ENCODE measurements around the gene GNE. TPM values are rescaled to one million over a fixed set of nuclear protein-coding genes. Genes with fewer than 3 reads are reported as not detected.

GNE gene
- total RNA-seq, 2 donors from 2014 or later: 150 to 190 TPM

DNA sequence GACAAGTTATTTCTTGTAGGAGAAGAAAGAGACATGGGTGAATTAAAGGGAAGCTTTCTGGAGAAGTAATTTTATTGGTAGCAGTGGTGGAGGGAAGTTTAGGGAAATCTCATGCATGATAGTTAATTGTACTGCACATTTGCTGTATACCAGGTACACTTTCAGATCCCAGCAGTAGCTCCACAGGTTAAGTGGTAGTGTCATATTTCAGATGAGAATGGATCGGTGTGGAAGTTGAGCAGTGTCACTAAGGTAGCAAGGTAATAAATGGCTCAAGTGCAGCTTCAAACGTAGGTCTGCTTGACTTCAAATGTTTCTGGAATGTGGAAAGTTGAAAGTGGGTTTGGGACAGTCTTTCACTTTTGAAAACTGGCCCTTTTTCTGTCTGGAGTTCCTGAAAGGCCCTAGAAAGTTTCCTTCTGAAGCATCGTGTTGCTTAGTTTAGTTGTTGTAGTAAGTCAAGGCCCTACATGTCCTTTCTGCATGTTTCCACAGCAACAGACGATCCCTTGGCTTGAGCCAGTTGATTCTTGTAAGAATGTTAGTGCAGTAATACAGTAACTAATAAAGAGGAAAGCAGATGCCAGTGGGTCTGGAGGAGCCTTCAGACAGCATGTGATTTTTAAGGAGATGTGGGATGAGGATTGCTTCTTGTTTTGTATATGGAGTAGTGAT is 63.8 kb downstream of the GNE start:
- no peaks in the 10 kb centered on the region for H3K27me3 ChIP-seq
- no peak overlapping the region for H3K4me3 ChIP-seq
- H3K36me3 ChIP-seq: no peaks in the 10 kb centered on the region
- TF ChIP-seq CTCF (IDR thresholded peaks at IDR 0.05): no peak
- no peak for DNase-seq
- H3K27ac ChIP-seq: no peak overlapping the region
- H3K9ac ChIP-seq (ENCODE audit: low read depth in 2 of 2, low read length in 2 of 2): no peak overlapping the region
- intact Hi-C loops (cut with DNase I): no loop called here
- no peaks in the 10 kb centered on the region for H3K9me3 ChIP-seq
- peaks cover 19% of the 10 kb centered on the region for H3K4me1 ChIP-seq

DNA sequence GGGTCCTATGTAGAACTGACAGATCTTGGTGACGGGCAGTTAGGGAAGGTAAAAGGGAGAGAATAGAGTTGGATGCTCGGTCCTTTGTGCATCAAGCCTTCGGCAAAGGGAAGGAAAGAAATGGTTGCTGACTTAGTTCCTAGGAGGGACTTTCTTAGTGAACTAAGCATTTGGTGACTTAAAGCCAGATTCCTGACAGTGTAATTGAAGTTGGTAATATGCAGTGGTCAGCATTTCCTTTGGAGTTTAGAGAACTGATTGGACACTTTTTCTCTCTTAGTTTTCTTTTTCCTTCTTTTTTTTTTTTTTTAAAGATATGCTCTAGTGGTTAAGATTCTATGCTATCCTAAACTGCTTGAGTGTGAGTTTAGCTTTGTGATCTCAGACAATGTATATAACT is 65.2 kb downstream of the GNE start:
- DNase-seq: no peak
- H3K4me3 ChIP-seq: peak overlapping the region; percentile 97
- TF ChIP-seq CTCF (IDR thresholded peaks at IDR 0.05): no peak
- H3K4me1 ChIP-seq: peaks cover 19% of the 10 kb centered on the region
- H3K9me3 ChIP-seq: no peaks in the 10 kb centered on the region
- intact Hi-C loops (cut with DNase I): no loop called here
- H3K27me3 ChIP-seq: no peaks in the 10 kb centered on the region
- no peak overlapping the region for H3K27ac ChIP-seq
- peak overlapping the region in 1 of 2 donors; percentile 68 for H3K9ac ChIP-seq (ENCODE audit: low read depth in 2 of 2, low read length in 2 of 2)
- no peaks in the 10 kb centered on the region for H3K36me3 ChIP-seq

DNA sequence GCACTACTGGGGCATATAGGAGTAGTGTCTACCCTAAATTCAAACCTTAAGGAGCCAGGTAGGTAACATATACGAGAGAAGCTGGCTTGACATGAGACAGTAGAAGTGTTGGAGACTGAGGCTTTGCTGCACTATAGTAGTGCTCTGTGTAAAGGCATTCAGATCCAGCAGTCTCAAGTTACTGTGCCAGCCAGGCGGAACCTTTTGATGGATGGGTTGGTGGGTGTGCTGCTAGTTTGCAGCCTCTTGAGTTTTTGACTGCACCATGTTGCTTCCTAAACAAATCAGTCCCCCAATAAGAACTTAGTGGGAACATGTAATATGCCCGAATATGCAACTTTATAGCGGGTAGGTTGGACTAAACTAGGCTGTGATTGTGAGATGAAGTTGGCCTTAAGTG is 66.1 kb downstream of the GNE start:
- Histone ChIP-seq H3K36me3 (no peaks in the 10 kb centered on the region), H3K9ac (ENCODE audit: low read depth in 2 of 2, low read length in 2 of 2) (peak overlapping the region; percentile 86 to 93), H3K27ac (no peak overlapping the region), H3K9me3 (no peaks in the 10 kb centered on the region), H3K4me3 (peak overlapping the region; percentile 97), H3K27me3 (no peaks in the 10 kb centered on the region), H3K4me1 (peaks cover 19% of the 10 kb centered on the region)
- DNase-seq: no peak
- no peak for TF ChIP-seq CTCF (IDR thresholded peaks at IDR 0.05)
- intact Hi-C loops (cut with DNase I): no loop called here

DNA sequence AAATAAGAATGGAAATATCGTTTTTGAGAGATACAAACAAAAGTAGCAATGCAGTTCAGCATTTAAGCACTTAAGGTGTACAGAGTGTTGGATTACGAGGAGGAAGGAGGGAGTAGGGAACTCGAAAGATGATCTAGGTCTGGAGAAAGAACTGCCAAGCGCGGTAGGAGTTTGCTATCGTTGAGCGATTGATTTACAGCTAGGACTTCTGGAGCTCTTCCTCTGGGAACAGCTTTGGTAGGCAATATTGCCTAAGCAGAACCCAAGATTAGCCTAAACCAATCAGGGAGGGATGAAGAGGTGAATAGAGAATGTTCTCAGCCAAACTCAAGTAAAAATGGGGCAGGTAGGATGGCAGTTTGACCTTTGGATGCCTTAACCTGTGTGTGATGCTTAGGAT is 66.6 kb downstream of the GNE start:
- intact Hi-C loops (cut with DNase I): no loop called here

DNA sequence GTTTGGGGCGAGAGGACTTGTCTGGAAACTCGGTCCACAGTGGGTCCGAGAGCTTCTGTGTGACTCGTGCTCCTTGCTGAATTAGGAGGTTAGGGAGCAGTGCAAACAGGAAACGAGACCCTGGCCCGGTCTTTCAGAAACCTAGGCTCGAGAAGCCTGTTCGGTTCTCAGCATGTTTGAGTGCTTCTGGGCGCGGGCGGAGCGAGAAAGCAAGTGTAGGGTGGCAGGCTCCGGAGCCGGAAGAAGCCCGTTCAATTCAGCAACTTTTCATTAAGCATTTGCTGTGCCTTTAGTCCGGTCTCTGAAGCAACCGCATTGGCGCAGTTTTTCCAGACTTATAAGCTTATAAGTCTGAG is 67.0 kb downstream of the GNE start:
- H3K4me1 ChIP-seq: peaks cover 19% of the 10 kb centered on the region
- DNase-seq: peak; percentile 41
- no peaks in the 10 kb centered on the region for H3K9me3 ChIP-seq
- H3K27me3 ChIP-seq: no peaks in the 10 kb centered on the region
- intact Hi-C loops (cut with DNase I): no loop called here
- no peak for TF ChIP-seq CTCF (IDR thresholded peaks at IDR 0.05)
- no peaks in the 10 kb centered on the region for H3K36me3 ChIP-seq
- peak overlapping the region; percentile 97 for H3K4me3 ChIP-seq
- H3K27ac ChIP-seq: peak overlapping the region; percentile 95
- peak overlapping the region; percentile 86 to 93 for H3K9ac ChIP-seq (ENCODE audit: low read depth in 2 of 2, low read length in 2 of 2)

More for the DNA sequence above, 66.6 kb downstream of the GNE start:
- H3K27ac ChIP-seq: peak overlapping the region; percentile 95
- no peaks in the 10 kb centered on the region for H3K36me3 ChIP-seq
- no peak for TF ChIP-seq CTCF (IDR thresholded peaks at IDR 0.05)
- H3K4me1 ChIP-seq: peaks cover 19% of the 10 kb centered on the region
- H3K9me3 ChIP-seq: no peaks in the 10 kb centered on the region
- no peak for DNase-seq
- peak overlapping the region; percentile 97 for H3K4me3 ChIP-seq
- H3K9ac ChIP-seq (ENCODE audit: low read depth in 2 of 2, low read length in 2 of 2): peak overlapping the region; percentile 86 to 93
- H3K27me3 ChIP-seq: no peaks in the 10 kb centered on the region

All from colonic mucosa (tissue), 4 donors.